B cell (primary cell): ENCODE measurements around the gene KRTAP2-3.

ENCODE experiments used
- EZH2 ChIP-seq: IDR thresholded peaks from 2 replicates; pipeline ENCODE4 v1.6.1; 2012; ENCODE audit warnings: borderline replicate concordance, low read depth, mild to moderate bottlenecking, moderate library complexity, low read length; ENCODE audit not compliant: insufficient read depth, poor library complexity, severe bottlenecking
- TF ChIP-seq, protein P1 (sequence below): fragments of 200-600 bp; IDR thresholded peaks from one replicate; pipeline ENCODE4 v1.8.0; 2022; ENCODE audit warnings: antibody characterized with exemption, mild to moderate bottlenecking

DNA sequence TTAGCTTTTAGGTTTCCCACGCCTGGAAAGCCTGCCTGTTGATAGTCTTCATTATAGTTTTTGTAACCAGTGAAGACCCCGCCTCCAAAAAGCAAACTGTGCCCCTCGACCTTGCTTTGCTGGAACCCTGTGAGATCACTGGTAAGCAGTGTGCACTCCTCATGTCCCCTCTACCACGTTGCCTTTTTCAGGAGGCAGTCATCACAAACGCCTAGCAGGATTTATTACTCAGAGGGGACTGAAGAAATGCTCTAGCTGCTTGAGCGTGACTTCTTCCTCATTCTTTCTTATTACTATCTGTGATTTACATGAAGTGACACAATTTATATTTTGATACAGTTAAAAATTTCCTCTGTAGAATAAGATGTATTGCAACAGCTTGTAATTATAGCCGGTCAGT is 44.5 kb downstream of the KRTAP2-3 start:
- TF ChIP-seq, protein P1, sequence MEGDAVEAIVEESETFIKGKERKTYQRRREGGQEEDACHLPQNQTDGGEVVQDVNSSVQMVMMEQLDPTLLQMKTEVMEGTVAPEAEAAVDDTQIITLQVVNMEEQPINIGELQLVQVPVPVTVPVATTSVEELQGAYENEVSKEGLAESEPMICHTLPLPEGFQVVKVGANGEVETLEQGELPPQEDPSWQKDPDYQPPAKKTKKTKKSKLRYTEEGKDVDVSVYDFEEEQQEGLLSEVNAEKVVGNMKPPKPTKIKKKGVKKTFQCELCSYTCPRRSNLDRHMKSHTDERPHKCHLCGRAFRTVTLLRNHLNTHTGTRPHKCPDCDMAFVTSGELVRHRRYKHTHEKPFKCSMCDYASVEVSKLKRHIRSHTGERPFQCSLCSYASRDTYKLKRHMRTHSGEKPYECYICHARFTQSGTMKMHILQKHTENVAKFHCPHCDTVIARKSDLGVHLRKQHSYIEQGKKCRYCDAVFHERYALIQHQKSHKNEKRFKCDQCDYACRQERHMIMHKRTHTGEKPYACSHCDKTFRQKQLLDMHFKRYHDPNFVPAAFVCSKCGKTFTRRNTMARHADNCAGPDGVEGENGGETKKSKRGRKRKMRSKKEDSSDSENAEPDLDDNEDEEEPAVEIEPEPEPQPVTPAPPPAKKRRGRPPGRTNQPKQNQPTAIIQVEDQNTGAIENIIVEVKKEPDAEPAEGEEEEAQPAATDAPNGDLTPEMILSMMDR: no peak
- no peak for TF ChIP-seq EZH2
